ENCODE results near the gene ZNFX1. TPM values are rescaled to one million over a fixed set of nuclear protein-coding genes. Genes with fewer than 3 reads are reported as not detected.

ZNFX1 gene
- total and polyA plus RNA-seq, 2 experiments from 2014 or later: 10.0 to 13.9 TPM

GRCh38 chr20:49285233-49285668 is 7.4 kb upstream of the ZNFX1 start:
- Histone ChIP-seq H3K9me3 (ENCODE audit: low read depth) (no peaks in the 10 kb centered on the region), H3K27me3 (no peaks in the 10 kb centered on the region), H3K36me3 (replicated peaks; ENCODE audit: insufficient read depth, low read depth) (no peaks in the 10 kb centered on the region), H3K27ac (peak overlapping the region; percentile 87), H3K9me2 (replicated peaks; ENCODE audit: insufficient read depth) (no peaks in the 10 kb centered on the region), H4K20me1 (ENCODE audit: insufficient read depth, poor library complexity, severe bottlenecking) (peaks cover 93% of the 10 kb centered on the region), H2AFZ (no peak overlapping the region), H3K79me2 (peaks cover 67% of the 10 kb centered on the region), H3K4me2 (peak overlapping the region; percentile 88), H3K4me3 (peak overlapping the region; percentile 1), H3K4me1 (ENCODE audit: insufficient read depth) (peaks cover 78% of the 10 kb centered on the region)
- 57% methylated on average over 1 of the region's 1 CpG for WGBS (ENCODE audit: low lambda C conversion rate, missing lambda C conversion rate)
- DNase-seq (ENCODE audit: low spot score): no peak
- no peak for TF ChIP-seq CTCF (IDR thresholded peaks at IDR 0.05; ENCODE audit: poor library complexity)
- no peak for TF ChIP-seq EZH2phosphoT487 (IDR thresholded peaks at IDR 0.05; ENCODE audit: low read depth, severe bottlenecking, unreplicated experiment)
- TF ChIP-seq EZH2 (IDR thresholded peaks at IDR 0.05; ENCODE audit: borderline replicate concordance): no peak

- Histone ChIP-seq H3K79me2 (peaks cover 72% of the 10 kb centered on the region), H3K27ac (peak overlapping the region; percentile 87), H3K36me3 (replicated peaks; ENCODE audit: insufficient read depth, low read depth) (no peaks in the 10 kb centered on the region), H3K4me1 (ENCODE audit: insufficient read depth) (peaks cover 83% of the 10 kb centered on the region), H3K4me2 (peak overlapping the region; percentile 88), H3K9me2 (replicated peaks; ENCODE audit: insufficient read depth) (no peaks in the 10 kb centered on the region), H3K9me3 (ENCODE audit: low read depth) (no peaks in the 10 kb centered on the region), H2AFZ (no peak overlapping the region), H4K20me1 (ENCODE audit: insufficient read depth, poor library complexity, severe bottlenecking) (peaks cover 94% of the 10 kb centered on the region), H3K27me3 (no peaks in the 10 kb centered on the region), H3K4me3 (no peak overlapping the region)
- DNase-seq (ENCODE audit: low spot score): no peak
- 63% methylated on average over 5 of the region's 5 CpGs for WGBS (ENCODE audit: low lambda C conversion rate, missing lambda C conversion rate)
- TF ChIP-seq EZH2 (IDR thresholded peaks at IDR 0.05; ENCODE audit: borderline replicate concordance) (no peak), CTCF (IDR thresholded peaks at IDR 0.05; ENCODE audit: poor library complexity) (no peak), EZH2phosphoT487 (IDR thresholded peaks at IDR 0.05; ENCODE audit: low read depth, severe bottlenecking, unreplicated experiment) (no peak)
Measured at GRCh38 chr20:49284818-49285217, 7.0 kb upstream of the ZNFX1 start.

DNA sequence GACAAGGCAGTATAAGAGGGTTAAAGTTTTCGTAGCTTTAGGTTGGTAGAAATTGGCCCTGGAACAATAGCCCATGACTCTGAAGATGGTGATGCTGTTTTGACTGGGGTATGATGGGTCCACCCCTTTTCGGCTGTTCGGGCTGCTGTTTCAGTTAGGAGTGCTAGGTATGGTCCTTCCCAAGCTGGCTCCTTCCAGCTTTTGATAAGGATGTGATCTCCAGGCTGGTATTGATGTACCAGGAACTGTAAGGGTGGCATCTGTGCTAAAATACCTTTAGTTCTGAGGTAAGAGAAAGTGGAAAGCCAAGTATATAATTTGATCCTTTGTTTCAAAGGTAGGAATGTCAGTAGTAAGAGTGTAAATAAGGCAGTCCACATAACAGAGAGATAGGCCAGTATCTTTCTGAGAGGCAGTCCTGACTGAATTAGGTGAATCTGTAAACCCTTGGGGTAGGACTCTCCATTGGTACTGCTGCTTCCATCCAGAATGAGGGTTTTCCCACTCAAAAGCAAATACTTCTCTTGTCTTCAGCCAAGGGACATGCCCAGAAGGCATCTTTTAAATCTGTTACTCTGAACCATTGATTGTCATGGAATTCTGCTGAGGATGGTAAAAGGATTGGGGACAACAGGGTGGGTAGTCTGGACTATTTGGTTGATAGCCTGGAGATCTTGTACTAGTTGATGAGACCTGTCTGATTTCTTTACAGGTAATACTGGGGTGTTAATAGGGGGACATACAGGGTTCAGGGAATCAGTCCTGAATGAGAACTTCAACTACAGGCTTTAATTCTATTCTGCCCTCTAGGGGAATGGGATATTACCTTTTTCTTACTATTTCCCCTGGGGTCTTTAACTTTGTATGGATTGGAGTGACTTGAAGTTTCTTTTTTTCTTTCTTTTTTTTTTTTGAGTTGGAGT is 6.1 kb upstream of the ZNFX1 start:
- peak overlapping the region; percentile 87 for H3K27ac ChIP-seq
- H3K4me1 ChIP-seq (ENCODE audit: insufficient read depth): peaks cover 77% of the 10 kb centered on the region
- no peaks in the 10 kb centered on the region for H3K27me3 ChIP-seq
- H3K79me2 ChIP-seq: peaks cover 78% of the 10 kb centered on the region
- no peaks in the 10 kb centered on the region for H3K9me3 ChIP-seq (ENCODE audit: low read depth)
- TF ChIP-seq EZH2phosphoT487 (IDR thresholded peaks at IDR 0.05; ENCODE audit: low read depth, severe bottlenecking, unreplicated experiment) (no peak), CTCF (IDR thresholded peaks at IDR 0.05; ENCODE audit: poor library complexity) (no peak), EZH2 (IDR thresholded peaks at IDR 0.05; ENCODE audit: borderline replicate concordance) (no peak)
- no peak for DNase-seq (ENCODE audit: low spot score)
- H3K9me2 ChIP-seq (replicated peaks; ENCODE audit: insufficient read depth): no peaks in the 10 kb centered on the region
- no peak overlapping the region for H2AFZ ChIP-seq
- WGBS (ENCODE audit: low lambda C conversion rate, missing lambda C conversion rate): 63% methylated on average over 3 of the region's 3 CpGs
- peak overlapping the region; percentile 4 for H3K4me3 ChIP-seq
- H3K36me3 ChIP-seq (replicated peaks; ENCODE audit: insufficient read depth, low read depth): no peaks in the 10 kb centered on the region
- H4K20me1 ChIP-seq (ENCODE audit: insufficient read depth, poor library complexity, severe bottlenecking): peaks cover 95% of the 10 kb centered on the region
- peak overlapping the region; percentile 88 for H3K4me2 ChIP-seq
